Thyroid gland (tissue), 4 donors: ENCODE data around the gene RARG. TPM values are rescaled to one million over a fixed set of nuclear protein-coding genes. Genes with fewer than 3 reads are reported as not detected.

ENCODE experiments used
- DNase-seq, 2 donors: peaks; one replicate each; pipeline ENCODE4 v3.0.0-alpha.2; 2019
- H3K27ac ChIP-seq, 3 donors: fragments of 200-600 bp; sonication (generic); 1 replicate in 2 of 3; 2 replicates in 1 of 3; pipeline ENCODE4 v1.5.1; 2016 to 2019; ENCODE audit warnings: mild to moderate bottlenecking in 1 of 3, moderate library complexity in 1 of 3
- H3K27me3 ChIP-seq: fragments of 200-600 bp; sonication (generic); one replicate; pipeline ENCODE4 v1.5.1; 2019
- H3K36me3 ChIP-seq, 2 donors: fragments of 200-600 bp; sonication (generic); one replicate each; pipeline ENCODE4 v1.5.1; 2016 to 2019
- H3K4me1 ChIP-seq, 2 donors: fragments of 200-600 bp; sonication (generic); one replicate each; pipeline ENCODE4 v1.5.1; 2017 to 2019
- H3K4me3 ChIP-seq, 3 donors: fragments of 200-600 bp; sonication (generic); replicated peaks in 1 of 3; 1 replicate in 2 of 3; 2 replicates in 1 of 3; pipeline ENCODE4 v1.5.1; 2016; ENCODE audit warnings: mild to moderate bottlenecking in 1 of 3
- H3K9me3 ChIP-seq: fragments of 200-600 bp; sonication (generic); one replicate; pipeline ENCODE4 v1.5.1; 2017
- POLR2A ChIP-seq, 2 donors: fragments of 450-650 bp; IDR thresholded peaks; one replicate each; pipeline ENCODE4 v1.6.1; 2017; ENCODE audit warnings: antibody characterized with exemption in 2 of 2, mild to moderate bottlenecking in 2 of 2, moderate library complexity in 1 of 2
- WGBS, 2 donors: methylation state at CpG; one replicate each; pipeline ENCODE4 v1.1.5; 2017; 5-methylcytosine and 5-hydroxymethylcytosine counted together
- intact Hi-C: fragments of 100-400 bp; cut with DNase I; formaldehyde crosslinking; loops from one replicate; pipeline ENCODE4 v1.15.1; 2023
- total RNA-seq, 4 donors: library from RNA; depleted of rRNA; stranded (reverse); fragments of >200 nt; gene quantifications; one replicate each; pipeline ENCODE4 v1.2.3, GENCODE V29; 2016
- TF ChIP-seq, protein P1 (sequence below), 6 experiments: fragments of 200-600 bp in 3 of 6; fragments of 450-650 bp in 3 of 6; sonication (generic) in 3 of 6; IDR thresholded peaks; one replicate each; pipeline ENCODE4 v1.5.1; 2016 to 2019; ENCODE audit warnings: antibody characterized with exemption in 6 of 6, mild to moderate bottlenecking in 2 of 6, inconsistent platforms in 1 of 6, moderate library complexity in 1 of 6

Gene RARG
- total RNA-seq, 4 donors from 2014 or later: 13.6 to 27.7 (median 23.8) TPM

GRCh38 chr12:53235742-53236442, 3.9 kb upstream of the RARG start:
- H3K9me3 ChIP-seq: no peaks in the 10 kb centered on the region
- no peaks in the 10 kb centered on the region for H3K27me3 ChIP-seq
- no peak overlapping the region for H3K27ac ChIP-seq
- intact Hi-C loops: no loop called here
- 78 to 81% methylated on average over 6 to 9 of the region's 9 CpGs for WGBS, 2 donors
- TF ChIP-seq POLR2A (IDR thresholded peaks at IDR 0.05): no peak
- TF ChIP-seq, protein P1, sequence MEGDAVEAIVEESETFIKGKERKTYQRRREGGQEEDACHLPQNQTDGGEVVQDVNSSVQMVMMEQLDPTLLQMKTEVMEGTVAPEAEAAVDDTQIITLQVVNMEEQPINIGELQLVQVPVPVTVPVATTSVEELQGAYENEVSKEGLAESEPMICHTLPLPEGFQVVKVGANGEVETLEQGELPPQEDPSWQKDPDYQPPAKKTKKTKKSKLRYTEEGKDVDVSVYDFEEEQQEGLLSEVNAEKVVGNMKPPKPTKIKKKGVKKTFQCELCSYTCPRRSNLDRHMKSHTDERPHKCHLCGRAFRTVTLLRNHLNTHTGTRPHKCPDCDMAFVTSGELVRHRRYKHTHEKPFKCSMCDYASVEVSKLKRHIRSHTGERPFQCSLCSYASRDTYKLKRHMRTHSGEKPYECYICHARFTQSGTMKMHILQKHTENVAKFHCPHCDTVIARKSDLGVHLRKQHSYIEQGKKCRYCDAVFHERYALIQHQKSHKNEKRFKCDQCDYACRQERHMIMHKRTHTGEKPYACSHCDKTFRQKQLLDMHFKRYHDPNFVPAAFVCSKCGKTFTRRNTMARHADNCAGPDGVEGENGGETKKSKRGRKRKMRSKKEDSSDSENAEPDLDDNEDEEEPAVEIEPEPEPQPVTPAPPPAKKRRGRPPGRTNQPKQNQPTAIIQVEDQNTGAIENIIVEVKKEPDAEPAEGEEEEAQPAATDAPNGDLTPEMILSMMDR (IDR thresholded peaks at IDR 0.05): no peak
- no peaks in the 10 kb centered on the region for H3K36me3 ChIP-seq
- H3K4me3 ChIP-seq: no peak overlapping the region
- H3K4me1 ChIP-seq: peaks cover 24 to 29% of the 10 kb centered on the region in 2 donors
- no peak for DNase-seq

DNA sequence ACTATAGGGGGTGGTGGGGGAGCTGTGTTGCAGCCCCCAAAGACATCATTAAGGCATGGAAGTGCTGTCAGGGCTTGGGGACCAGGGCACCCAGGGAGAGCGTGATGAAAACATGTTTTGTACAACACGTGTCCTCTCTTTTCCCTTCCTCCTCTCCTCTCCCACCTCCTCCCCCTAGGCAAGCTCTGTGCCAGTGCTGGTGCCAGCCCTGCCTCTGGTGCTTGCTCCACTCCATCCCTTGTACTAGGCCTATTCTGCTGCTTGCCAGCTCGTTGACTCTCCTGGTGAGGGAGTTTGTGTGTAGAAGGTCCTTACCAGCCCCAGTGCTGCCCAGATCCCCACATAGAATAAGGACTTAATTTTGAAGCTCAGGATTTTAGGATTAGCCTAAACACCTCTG, 3.2 kb upstream of the RARG start:
- Histone ChIP-seq H3K4me3 (no peak overlapping the region), H3K27me3 (no peaks in the 10 kb centered on the region), H3K4me1 (peaks cover 32 to 37% of the 10 kb centered on the region in 2 donors), H3K27ac (no peak overlapping the region), H3K36me3 (no peaks in the 10 kb centered on the region), H3K9me3 (no peaks in the 10 kb centered on the region)
- 68% methylated on average over 3 of the region's 3 CpGs for WGBS, 2 donors
- DNase-seq: no peak
- no peak for TF ChIP-seq POLR2A (IDR thresholded peaks at IDR 0.05)
- TF ChIP-seq, protein P1 (IDR thresholded peaks at IDR 0.05): no peak
- intact Hi-C loops: no loop called here

GRCh38 chr12:53234271-53234914, 2.4 kb upstream of the RARG start:
- H3K36me3 ChIP-seq: no peaks in the 10 kb centered on the region
- TF ChIP-seq POLR2A (IDR thresholded peaks at IDR 0.05): no peak
- no peak overlapping the region for H3K27ac ChIP-seq
- no peak for DNase-seq
- WGBS, 2 donors: 24 to 25% methylated on average over 7 to 10 of the region's 12 CpGs
- no peaks in the 10 kb centered on the region for H3K9me3 ChIP-seq
- H3K4me3 ChIP-seq: no peak overlapping the region
- intact Hi-C loops: no loop called here
- H3K4me1 ChIP-seq: peaks cover 32 to 44% of the 10 kb centered on the region in 2 donors
- H3K27me3 ChIP-seq: no peaks in the 10 kb centered on the region

DNA sequence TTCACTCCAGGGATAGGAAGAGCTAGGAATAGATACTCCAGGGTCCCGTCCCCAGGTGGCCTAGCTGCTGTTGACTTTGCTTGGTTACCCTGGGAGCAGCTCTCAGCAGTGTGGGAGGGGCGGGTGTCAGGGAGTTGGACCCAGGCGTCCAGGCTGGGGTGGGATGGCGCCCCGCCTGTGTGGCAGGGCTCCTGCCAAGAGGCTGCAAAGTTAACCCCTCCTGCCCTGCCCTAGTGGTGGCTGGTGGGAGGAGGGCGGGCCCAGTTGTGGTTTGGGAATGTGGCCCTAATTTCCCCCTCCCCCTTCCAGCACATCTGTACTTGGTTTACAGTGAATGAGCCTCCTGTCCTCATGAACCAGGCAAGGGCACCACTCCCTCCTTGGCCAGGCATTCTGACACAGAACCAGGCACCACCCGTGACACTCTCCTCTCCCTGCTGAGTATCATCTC, 1.7 kb upstream of the RARG start:
- peaks cover 32 to 46% of the 10 kb centered on the region in 2 donors for H3K4me1 ChIP-seq
- peak overlapping the region in 2 of 3 donors; percentile 84 to 91 for H3K27ac ChIP-seq
- no peaks in the 10 kb centered on the region for H3K36me3 ChIP-seq
- TF ChIP-seq, protein P1 (IDR thresholded peaks at IDR 0.05): no peak
- TF ChIP-seq POLR2A (IDR thresholded peaks at IDR 0.05): no peak
- DNase-seq: no peak
- H3K27me3 ChIP-seq: no peaks in the 10 kb centered on the region
- H3K9me3 ChIP-seq: no peaks in the 10 kb centered on the region
- no peak overlapping the region for H3K4me3 ChIP-seq
- intact Hi-C loops: no loop called here
- WGBS, 2 donors: 42 to 54% methylated on average over 4 to 7 of the region's 7 CpGs

DNA sequence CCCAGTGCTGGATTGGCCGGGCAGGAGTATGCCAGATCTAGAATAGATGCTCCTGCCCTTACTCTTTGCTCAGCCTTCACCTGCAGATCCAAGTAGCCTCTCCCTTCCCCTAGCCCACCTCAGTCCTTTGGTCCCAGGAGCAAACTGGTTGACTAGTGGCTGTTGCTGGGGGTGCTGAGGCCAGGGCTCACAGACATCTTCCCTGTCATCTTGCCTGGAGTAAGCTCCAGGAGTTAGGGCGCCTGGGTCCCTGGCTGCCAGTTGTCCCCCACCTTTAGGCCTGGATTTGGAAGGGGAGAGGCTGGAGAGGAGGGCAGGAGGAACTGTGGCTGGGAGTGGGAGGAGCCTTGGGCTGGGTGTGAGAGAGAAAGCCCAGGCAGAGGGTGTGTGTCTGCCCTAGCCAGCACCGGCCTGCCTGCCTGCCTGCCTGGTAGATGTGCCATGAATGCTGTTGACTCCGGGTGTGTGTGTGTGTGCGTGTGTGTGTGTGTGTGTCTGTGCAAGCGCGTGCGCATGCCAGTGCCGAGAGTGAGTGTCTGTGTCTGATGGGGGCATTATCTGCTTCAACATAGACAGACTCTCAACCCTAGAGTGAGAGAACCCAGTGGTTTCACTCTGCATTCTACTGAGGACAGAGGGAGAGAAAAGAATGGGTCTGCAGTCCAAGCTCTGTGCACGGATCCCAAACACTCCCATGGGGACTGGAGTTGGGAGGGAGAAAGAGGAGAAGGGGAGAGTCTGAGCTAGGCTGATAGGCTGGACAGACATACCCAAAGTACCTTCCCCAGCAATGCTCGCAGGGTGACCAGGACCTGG, 845 bp upstream of the RARG start:
- intact Hi-C loops: no loop called here
- TF ChIP-seq, protein P1 (IDR thresholded peaks at IDR 0.05): no peak
- TF ChIP-seq POLR2A (IDR thresholded peaks at IDR 0.05): no peak
- H3K4me3 ChIP-seq: peak overlapping the region in 1 of 3 donors; percentile 53
- H3K36me3 ChIP-seq: no peaks in the 10 kb centered on the region
- peak overlapping the region; percentile 83 to 91 (median 84) for H3K27ac ChIP-seq
- no peaks in the 10 kb centered on the region for H3K9me3 ChIP-seq
- peaks cover 32 to 46% of the 10 kb centered on the region in 2 donors for H3K4me1 ChIP-seq
- H3K27me3 ChIP-seq: no peaks in the 10 kb centered on the region
- 15 to 23% methylated on average over 10 to 11 of the region's 11 CpGs for WGBS, 2 donors
- DNase-seq: peak; percentile 74
